ENCODE results near the gene MESD.
A peak's percentile ranks its signal among the peaks of the same experiment; 100 is the strongest.

The MESD gene

GRCh38 chr15:80989518-80990478 is at the start of gene MESD:
Gene MESD, minus strand, starts transcription at chr15:80989819. Its CDS starts 28 bp downstream, at chr15:80989791.
- DNase-seq (ENCODE audit: low read depth in 2 of 3, low spot score in 1 of 3) = peak; percentile 96 to 98 (median 98)

GRCh38 chr15:81038975-81039607 is 49.5 kb upstream of the MESD start:
- no peak for DNase-seq (ENCODE audit: low read depth in 2 of 3, low spot score in 1 of 3)

GRCh38 chr15:81037952-81038743 is 48.5 kb upstream of the MESD start:
- DNase-seq (ENCODE audit: low read depth in 2 of 3, low spot score in 1 of 3) = no peak

GRCh38 chr15:81033508-81033907 is 43.9 kb upstream of the MESD start:
- DNase-seq (ENCODE audit: low read depth in 2 of 3, low spot score in 1 of 3) = no peak

GRCh38 chr15:81032818-81033217 is 43.2 kb upstream of the MESD start:
- DNase-seq (ENCODE audit: low read depth in 2 of 3, low spot score in 1 of 3) = no peak

- DNase-seq (ENCODE audit: low read depth in 2 of 3, low spot score in 1 of 3) = no peak
These were observed 42.7 kb upstream of the MESD start for GRCh38 chr15:81032355-81032754.

GRCh38 chr15:81031203-81031602 is 41.6 kb upstream of the MESD start:
- DNase-seq (ENCODE audit: low read depth in 2 of 3, low spot score in 1 of 3) = no peak

GRCh38 chr15:81030301-81030750 is 40.7 kb upstream of the MESD start:
- DNase-seq (ENCODE audit: low read depth in 2 of 3, low spot score in 1 of 3) = no peak

- no peak for DNase-seq (ENCODE audit: low read depth in 2 of 3, low spot score in 1 of 3)
These were observed 40.0 kb upstream of the MESD start for GRCh38 chr15:81029414-81030300.

- DNase-seq (ENCODE audit: low read depth in 2 of 3, low spot score in 1 of 3) = no peak
These were observed 37.4 kb upstream of the MESD start for GRCh38 chr15:81026836-81027599.

- no peak for DNase-seq (ENCODE audit: low read depth in 2 of 3, low spot score in 1 of 3)
These were observed 36.2 kb upstream of the MESD start for GRCh38 chr15:81025721-81026370.

GRCh38 chr15:81024936-81025335 is 35.3 kb upstream of the MESD start:
- no peak for DNase-seq (ENCODE audit: low read depth in 2 of 3, low spot score in 1 of 3)

- DNase-seq (ENCODE audit: low read depth in 2 of 3, low spot score in 1 of 3) = no peak
These were observed 34.8 kb upstream of the MESD start for GRCh38 chr15:81024265-81024872.

GRCh38 chr15:81023483-81024264 is 34.1 kb upstream of the MESD start:
- peak in 1 of 3 donors; percentile 41 for DNase-seq (ENCODE audit: low read depth in 2 of 3, low spot score in 1 of 3)

GRCh38 chr15:81021321-81021720 is 31.7 kb upstream of the MESD start:
- DNase-seq (ENCODE audit: low read depth in 2 of 3, low spot score in 1 of 3) = no peak

GRCh38 chr15:81018197-81018596 is 28.6 kb upstream of the MESD start:
- no peak for DNase-seq (ENCODE audit: low read depth in 2 of 3, low spot score in 1 of 3)

- no peak for DNase-seq (ENCODE audit: low read depth in 2 of 3, low spot score in 1 of 3)
These were observed 27.0 kb upstream of the MESD start for GRCh38 chr15:81016489-81017068.

Data from stimulated activated CD4-positive, alpha-beta T cell treated with anti-CD3 and anti-CD28 coated beads, Interleukin-12 subunit alpha, Interleukin-12 subunit beta, amount 100 ng/mL, for 48 hours (primary cell).